Coronary artery (tissue), 2 donors: ENCODE results near the gene OGG1.
A peak's percentile ranks its signal among the peaks of the same experiment; 100 is the strongest.

Experiments used
- DNase-seq: peaks from one replicate; pipeline ENCODE4 v3.0.0-alpha.2; 2017; ENCODE audit warnings: low spot score
- H3K27ac ChIP-seq, 2 donors: fragments of 200-600 bp; sonication (generic); one replicate each; pipeline ENCODE4 v1.5.1; 2016 to 2019
- H3K4me3 ChIP-seq: fragments of 200-600 bp; sonication (generic); 2 replicates; pipeline ENCODE4 v1.5.1; 2016; ENCODE audit warnings: mild to moderate bottlenecking, moderate library complexity
- CTCF ChIP-seq: fragments of 200-600 bp; sonication (generic); IDR thresholded peaks from one replicate; pipeline ENCODE4 v1.5.1; 2019; ENCODE audit warnings: antibody characterized with exemption

OGG1 gene

GRCh38 chr3:9791790-9792404 lies 42.1 kb downstream of the OGG1 start:
- H3K4me3 ChIP-seq = peak overlapping the region; percentile 99
- no peak for DNase-seq
- no peak for TF ChIP-seq CTCF

GRCh38 chr3:9792405-9793160 lies 42.8 kb downstream of the OGG1 start, which contains the start of the genes ARPC4 and TADA3:
Gene ARPC4 (plus strand): TSS chr3:9793082. CDS start chr3:9793122, 40 bp downstream.
Gene TADA3 (minus strand): TSS chr3:9792473. CDS start chr3:9791466, 1,007 bp downstream.
- Histone ChIP-seq H3K27ac (peak within 1 kb of the TSS; percentile 96 to 99), H3K4me3 (peak within 1 kb of the TSS; percentile 99)
- no peak for TF ChIP-seq CTCF
- peak; percentile 96 for DNase-seq

More at GRCh38 chr3:9791790-9792404, 42.1 kb downstream of the OGG1 start:
- H3K27ac ChIP-seq = peak overlapping the region; percentile 96 to 99

GRCh38 chr3:9793161-9793781 lies 43.5 kb downstream of the OGG1 start:
- no peak for DNase-seq
- Histone ChIP-seq H3K27ac (peak overlapping the region; percentile 96 to 99), H3K4me3 (peak overlapping the region; percentile 99)
- TF ChIP-seq CTCF = no peak

- Histone ChIP-seq H3K27ac (no peak overlapping the region), H3K4me3 (peak overlapping the region; percentile 99)
- no peak for DNase-seq
- TF ChIP-seq CTCF = no peak
Observed at GRCh38 chr3:9794400-9794799, 44.6 kb downstream of the OGG1 start.

GRCh38 chr3:9795207-9795606 lies 45.5 kb downstream of the OGG1 start:
- H3K27ac ChIP-seq = no peak overlapping the region
- H3K4me3 ChIP-seq = no peak overlapping the region
- DNase-seq = no peak
- no peak for TF ChIP-seq CTCF

DNA sequence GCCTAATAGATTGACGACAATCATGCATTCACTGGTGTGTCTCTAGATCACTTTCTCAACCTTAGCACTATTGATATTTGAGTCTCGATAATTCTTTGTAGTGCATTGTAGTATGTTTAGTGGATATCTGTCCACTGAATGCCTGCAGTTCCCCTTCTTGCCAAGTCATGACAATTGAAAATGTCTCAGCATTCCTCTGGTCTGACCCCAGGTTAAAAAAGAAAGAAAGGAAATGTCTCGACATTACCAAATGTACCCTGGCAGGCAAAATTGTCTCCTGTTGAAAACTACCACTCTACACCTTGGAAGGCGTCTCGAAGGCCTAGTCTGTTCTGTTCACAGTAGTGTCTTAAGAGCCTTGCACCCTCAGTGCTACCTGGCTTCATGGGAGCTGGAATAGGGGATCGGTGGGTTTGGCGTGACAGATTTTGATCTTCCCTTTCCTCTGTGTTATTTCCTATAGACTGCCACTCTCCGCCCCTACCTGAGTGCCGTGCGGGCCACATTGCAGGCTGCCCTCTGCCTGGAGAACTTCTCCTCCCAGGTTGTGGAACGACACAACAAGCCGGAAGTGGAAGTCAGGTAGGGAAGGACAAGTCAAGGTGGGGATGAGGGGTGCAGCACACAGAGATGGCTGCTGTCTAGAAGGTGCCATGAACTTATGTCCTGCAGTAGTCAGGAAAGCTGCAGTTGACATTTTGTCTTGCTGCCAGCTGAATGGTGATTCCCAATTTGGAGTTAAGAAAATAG lies 47.6 kb downstream of the OGG1 start:
- no peak for TF ChIP-seq CTCF
- Histone ChIP-seq H3K27ac (no peak overlapping the region), H3K4me3 (no peak overlapping the region)
- no peak for DNase-seq
